CD4-positive, CD25-positive, alpha-beta regulatory T cell (primary cell): ENCODE results near the gene UBXN7. TPM values are rescaled to one million over a fixed set of nuclear protein-coding genes. Genes with fewer than 3 reads are reported as not detected.
A peak's percentile ranks its signal among the peaks of the same experiment; 100 is the strongest.
"Not testable (repeated sequence)": the region's sequence is repeated elsewhere in the genome, so short reads cannot be mapped to it uniquely, and the experiment has no call there.

Source experiments
- ATAC-seq, 2 donors: fragments of 150-1000 bp; cut with Tn5 transposase; one replicate each; pipeline ENCODE4 v1.10.0; 2021; ENCODE audit warnings: low read depth in 2 of 2, moderate number of reproducible peaks in 2 of 2, moderate library complexity in 1 of 2
- DNase-seq, 3 donors: peaks; one replicate each; pipeline versions ENCODE4 v3.0.0 to v3.0.0-alpha.2; 2012 to 2022; ENCODE audit warnings: mixed read lengths in 1 of 3
- H3K27ac ChIP-seq: one replicate; pipeline ENCODE4 v1.7.0; 2013; ENCODE audit warnings: mild to moderate bottlenecking, low read length; ENCODE audit not compliant: insufficient read depth, poor library complexity, severe bottlenecking
- H3K27me3 ChIP-seq: one replicate; pipeline ENCODE4 v1.7.0; 2013; ENCODE audit warnings: low read length; ENCODE audit not compliant: control insufficient read depth, insufficient read depth
- H3K36me3 ChIP-seq: one replicate; pipeline ENCODE4 v1.7.0; 2013; ENCODE audit warnings: mild to moderate bottlenecking, low read length, moderate library complexity; ENCODE audit not compliant: control insufficient read depth, insufficient read depth
- H3K4me1 ChIP-seq: 2 replicates; pipeline ENCODE4 v1.7.0; 2013; ENCODE audit warnings: mild to moderate bottlenecking, low read length; ENCODE audit not compliant: insufficient read depth, control insufficient read depth, poor library complexity, severe bottlenecking
- H3K4me3 ChIP-seq: one replicate; pipeline ENCODE4 v1.7.0; 2013; ENCODE audit warnings: low read depth, mild to moderate bottlenecking, low read length, moderate library complexity
- H3K9me3 ChIP-seq, 2 experiments: 1 replicate in 1 of 2; 2 replicates in 1 of 2; pipeline ENCODE4 v1.7.0; 2013; ENCODE audit warnings: low read length in 2 of 2, mild to moderate bottlenecking in 1 of 2, moderate library complexity in 1 of 2; ENCODE audit not compliant: control insufficient read depth in 2 of 2
- H3K27ac Mint-ChIP-seq, 3 donors: one replicate each; pipeline ENCODE4 v1.8.0; 2020 to 2022; ENCODE audit warnings: mild to moderate bottlenecking in 3 of 3, mixed read lengths in 3 of 3, moderate library complexity in 2 of 3
- H3K27me3 Mint-ChIP-seq: one replicate; pipeline ENCODE4 v1.8.0; 2022; ENCODE audit warnings: mild to moderate bottlenecking, mixed read lengths
- H3K36me3 Mint-ChIP-seq: one replicate; pipeline ENCODE4 v1.8.0; 2020; ENCODE audit warnings: mixed read lengths
- H3K4me1 Mint-ChIP-seq, 4 donors: one replicate each; pipeline ENCODE4 v1.8.0; 2020 to 2022; ENCODE audit warnings: mixed read lengths in 4 of 4, mild to moderate bottlenecking in 1 of 4
- H3K4me3 Mint-ChIP-seq, 4 donors: one replicate each; pipeline ENCODE4 v1.8.0; 2020 to 2022; ENCODE audit warnings: mild to moderate bottlenecking in 4 of 4, mixed read lengths in 4 of 4, moderate library complexity in 3 of 4
- H3K9me3 Mint-ChIP-seq, 7 donors: one replicate each; pipeline ENCODE4 v1.8.0; 2020 to 2022; ENCODE audit warnings: mixed read lengths in 7 of 7, mild to moderate bottlenecking in 3 of 7, moderate library complexity in 2 of 7
- polyA plus RNA-seq, 4 donors: library from polyadenylated mRNA; unstranded; fragments of 300-500 nt; fragmentation: Illumina TruSeq; gene quantifications; one replicate each; pipeline ENCODE4 v1.2.3, GENCODE V29; 2021
- total RNA-seq: library from RNA; stranded (reverse); gene quantifications from one replicate; pipeline ENCODE4 v1.2.3, GENCODE V29; 2022

Gene UBXN7
- total and polyA plus RNA-seq, 5 donors from 2014 or later = 23.6 to 93.8 (median 33.3) TPM

- H3K27ac Mint-ChIP-seq = peak overlapping the region in 1 of 3 donors; percentile 25
- H3K9me3 ChIP-seq = no peaks in the 10 kb centered on the region
- DNase-seq = no peak
- H3K27me3 Mint-ChIP-seq = no peaks in the 10 kb centered on the region
- H3K4me3 ChIP-seq = no peak overlapping the region
- H3K4me3 Mint-ChIP-seq = peak overlapping the region in 3 of 4 donors; percentile 15 to 52 (median 21)
- H3K9me3 Mint-ChIP-seq = peaks cover 0 to 2% (median 0%) of the 10 kb centered on the region in 7 donors
- H3K36me3 ChIP-seq = no peaks in the 10 kb centered on the region
- no peaks in the 10 kb centered on the region for H3K36me3 Mint-ChIP-seq
- ATAC-seq = no peak
- no peaks in the 10 kb centered on the region for H3K27me3 ChIP-seq
- H3K4me1 Mint-ChIP-seq = peaks cover 0 to 15% (median 8%) of the 10 kb centered on the region in 4 donors
- peaks cover 3% of the 10 kb centered on the region for H3K4me1 ChIP-seq
- H3K27ac ChIP-seq = peak overlapping the region; percentile 85
Measured at GRCh38 chr3:196315821-196316220, 116.4 kb downstream of the UBXN7 start.

GRCh38 chr3:196314597-196314996, 117.6 kb downstream of the UBXN7 start:
- H3K9me3 Mint-ChIP-seq = peaks cover 0 to 2% (median 0%) of the 10 kb centered on the region in 7 donors

GRCh38 chr3:196314086-196314485, 118.1 kb downstream of the UBXN7 start:
- not testable (repeated sequence) for H3K9me3 ChIP-seq, H3K27me3 Mint-ChIP-seq, H3K36me3 Mint-ChIP-seq, H3K36me3 ChIP-seq, H3K27ac ChIP-seq, H3K4me3 ChIP-seq, H3K4me1 ChIP-seq, DNase-seq, ATAC-seq, H3K27me3 ChIP-seq, H3K9me3 Mint-ChIP-seq, H3K4me1 Mint-ChIP-seq
- peak overlapping the region in 2 of 4 donors; percentile 19 to 85 for H3K4me3 Mint-ChIP-seq
- H3K27ac Mint-ChIP-seq = peak overlapping the region in 1 of 3 donors; percentile 44

More at GRCh38 chr3:196314597-196314996, 117.6 kb downstream of the UBXN7 start:
- Mint-ChIP-seq H3K4me1 (peaks cover 0 to 15% (median 7%) of the 10 kb centered on the region in 4 donors), H3K4me3 (peak overlapping the region in 2 of 4 donors; percentile 19 to 85), H3K27me3 (no peaks in the 10 kb centered on the region), H3K27ac (peak overlapping the region; percentile 44 to 72 (median 68)), H3K36me3 (no peaks in the 10 kb centered on the region)
- H3K27me3 ChIP-seq = no peaks in the 10 kb centered on the region
- no peak overlapping the region for H3K4me3 ChIP-seq
- ATAC-seq (no peak), DNase-seq (no peak)
- H3K4me1 ChIP-seq = peaks cover 3% of the 10 kb centered on the region
- H3K36me3 ChIP-seq = no peaks in the 10 kb centered on the region
- H3K9me3 ChIP-seq = no peaks in the 10 kb centered on the region
- peak overlapping the region; percentile 5 for H3K27ac ChIP-seq

GRCh38 chr3:196302960-196303359, 129.3 kb downstream of the UBXN7 start:
- not testable (repeated sequence) for DNase-seq, H3K9me3 Mint-ChIP-seq, H3K27me3 ChIP-seq, H3K9me3 ChIP-seq, H3K36me3 ChIP-seq, H3K4me1 Mint-ChIP-seq, H3K4me1 ChIP-seq, ATAC-seq, H3K27ac ChIP-seq, H3K27me3 Mint-ChIP-seq, H3K4me3 Mint-ChIP-seq, H3K4me3 ChIP-seq
- peak overlapping the region in 1 of 3 donors; percentile 13 for H3K27ac Mint-ChIP-seq
- peaks cover 21% of the 10 kb centered on the region for H3K36me3 Mint-ChIP-seq

GRCh38 chr3:196302551-196302950, 129.7 kb downstream of the UBXN7 start:
- H3K27ac Mint-ChIP-seq, H3K4me1 Mint-ChIP-seq, H3K9me3 Mint-ChIP-seq, H3K27me3 Mint-ChIP-seq, H3K27me3 ChIP-seq, ATAC-seq, H3K4me3 ChIP-seq, H3K4me3 Mint-ChIP-seq, H3K36me3 ChIP-seq, H3K9me3 ChIP-seq, H3K27ac ChIP-seq, H3K4me1 ChIP-seq, DNase-seq: not testable (repeated sequence)
- peaks cover 21% of the 10 kb centered on the region for H3K36me3 Mint-ChIP-seq

GRCh38 chr3:196298521-196298920, 133.7 kb downstream of the UBXN7 start:
- Mint-ChIP-seq H3K4me3 (no peak overlapping the region), H3K9me3 (no peaks in the 10 kb centered on the region), H3K36me3 (peaks cover 21% of the 10 kb centered on the region), H3K27me3 (no peaks in the 10 kb centered on the region), H3K4me1 (peaks cover 0 to 8% (median 2%) of the 10 kb centered on the region in 4 donors), H3K27ac (no peak overlapping the region)
- no peak for ATAC-seq
- Histone ChIP-seq H3K4me1 (no peaks in the 10 kb centered on the region), H3K4me3 (no peak overlapping the region), H3K9me3 (no peaks in the 10 kb centered on the region), H3K27me3 (no peaks in the 10 kb centered on the region), H3K27ac (no peak overlapping the region), H3K36me3 (no peaks in the 10 kb centered on the region)
- DNase-seq = no peak

Other genes starting within 250 kb of the UBXN7 start
- not detected for gene ZDHHC19, start 221.0 kb downstream of the UBXN7 start, total RNA-seq
- not detected for gene ZDHHC19, start 221.0 kb downstream of the UBXN7 start, polyA plus RNA-seq
- not detected for gene SLC51A, start 215.9 kb downstream of the UBXN7 start, total RNA-seq
- 1 to 10 TPM in 1 of 4 donors, under 1 TPM in 3; 0.38 to 2.2 (median 0.63) TPM for gene SLC51A, start 215.9 kb downstream of the UBXN7 start, polyA plus RNA-seq
- gene PCYT1A, start 144.7 kb downstream of the UBXN7 start, total RNA-seq = 87.4 TPM
- gene PCYT1A, start 144.7 kb downstream of the UBXN7 start, polyA plus RNA-seq = 10 to 100 TPM; 21.4 to 25.2 (median 22.9) TPM
- 9.1 TPM for gene DYNLT2B, start 114.2 kb downstream of the UBXN7 start, total RNA-seq
- 10 to 100 TPM; 13.8 to 20.7 (median 16.9) TPM for gene DYNLT2B, start 114.2 kb downstream of the UBXN7 start, polyA plus RNA-seq
- not detected for gene TM4SF19, start 94.0 kb downstream of the UBXN7 start, total RNA-seq
- under 1 TPM in 1 of 4 donors, not detected in 3; 0.15 TPM for gene TM4SF19, start 94.0 kb downstream of the UBXN7 start, polyA plus RNA-seq
- gene RNF168, start 71.3 kb upstream of the UBXN7 start, total RNA-seq = 29.5 TPM
- 10 to 100 TPM in 1 of 4 donors, 1 to 10 TPM in 3; 8.3 to 10.5 (median 8.6) TPM for gene RNF168, start 71.3 kb upstream of the UBXN7 start, polyA plus RNA-seq
- not detected for gene SMCO1, start 82.9 kb upstream of the UBXN7 start, total RNA-seq
- not detected for gene SMCO1, start 82.9 kb upstream of the UBXN7 start, polyA plus RNA-seq
- 32.3 TPM for gene WDR53, start 136.1 kb upstream of the UBXN7 start, total RNA-seq
- 10 to 100 TPM; 34.0 to 46.0 (median 36.4) TPM for gene WDR53, start 136.1 kb upstream of the UBXN7 start, polyA plus RNA-seq
- gene FBXO45, start 136.2 kb upstream of the UBXN7 start, total RNA-seq = 9.1 TPM
- 1 to 10 TPM; 3.2 to 8.2 (median 4.6) TPM for gene FBXO45, start 136.2 kb upstream of the UBXN7 start, polyA plus RNA-seq
- gene NRROS, start 207.3 kb upstream of the UBXN7 start, total RNA-seq = 18.3 TPM
- gene NRROS, start 207.3 kb upstream of the UBXN7 start, polyA plus RNA-seq = 1 to 10 TPM; 2.5 to 7.1 (median 4.0) TPM